ENCODE data around the gene ATP2A1.
A peak's percentile ranks its signal among the peaks of the same experiment; 100 is the strongest.
"Not testable (repeated sequence)": the region's sequence is repeated elsewhere in the genome, so short reads cannot be mapped to it uniquely, and the experiment has no call there.

Gene ATP2A1

DNA sequence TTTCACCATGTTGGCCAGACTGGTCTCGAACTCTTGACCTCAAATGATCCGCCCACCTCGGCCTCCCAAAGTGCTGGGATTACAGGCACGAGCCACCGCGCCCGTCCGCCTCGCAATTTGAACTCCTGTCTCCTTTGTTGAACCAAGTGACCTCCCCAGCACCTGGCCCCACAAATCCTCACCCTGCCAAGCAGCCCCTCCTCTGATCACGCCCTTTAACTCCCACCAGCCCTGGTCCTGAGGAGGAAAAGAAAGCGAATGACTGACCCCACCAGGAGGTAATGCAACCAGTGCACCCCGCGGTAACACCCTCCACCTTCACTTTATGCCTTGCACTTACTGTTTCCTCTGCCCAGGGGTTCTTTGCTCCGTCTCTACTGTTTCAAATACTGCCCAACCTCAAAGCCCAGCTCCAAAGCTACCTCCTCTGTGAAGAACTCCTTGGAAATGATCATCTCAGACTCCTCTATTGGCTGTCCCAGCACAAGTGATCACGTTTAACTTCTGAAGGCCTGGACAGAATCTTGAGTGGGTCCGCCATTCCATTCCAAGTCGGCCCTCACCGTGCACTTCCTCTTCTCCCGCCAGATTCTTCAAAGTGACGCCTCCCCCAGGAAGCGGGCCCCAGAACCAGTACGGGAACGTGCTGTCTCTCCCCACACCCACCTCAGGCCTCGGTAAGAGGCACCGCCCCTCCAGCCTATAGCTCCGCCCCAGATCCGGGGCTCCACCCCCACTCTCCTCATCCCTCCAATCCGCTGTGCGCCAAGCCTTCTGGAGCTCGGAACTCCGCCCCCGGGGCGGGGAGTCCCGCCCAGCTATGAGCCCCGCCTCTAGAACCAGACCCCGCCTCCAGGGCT lies 57.9 kb downstream of the ATP2A1 start:
- DNase-seq (ENCODE audit: low spot score) = peak; percentile 80

DNA sequence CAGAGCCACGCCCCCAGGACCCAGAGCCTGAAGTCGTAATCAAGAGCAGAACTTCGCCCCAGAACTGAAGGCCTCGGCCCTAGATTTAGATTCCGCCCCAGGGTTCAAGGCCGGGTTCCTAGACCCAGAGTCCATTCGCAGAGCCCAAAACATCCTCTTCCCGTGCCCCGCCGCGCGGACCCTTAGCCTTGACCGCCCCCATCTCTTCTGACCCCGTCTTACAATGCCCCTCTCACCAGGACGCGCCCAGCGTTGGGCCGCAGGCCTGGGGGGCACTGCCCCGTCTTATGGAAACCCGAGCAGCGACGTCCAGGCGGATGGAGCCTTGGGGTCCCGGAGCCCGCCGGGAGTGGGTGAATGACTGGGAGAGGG lies 58.5 kb downstream of the ATP2A1 start:
- DNase-seq (ENCODE audit: low spot score) = no peak

DNA sequence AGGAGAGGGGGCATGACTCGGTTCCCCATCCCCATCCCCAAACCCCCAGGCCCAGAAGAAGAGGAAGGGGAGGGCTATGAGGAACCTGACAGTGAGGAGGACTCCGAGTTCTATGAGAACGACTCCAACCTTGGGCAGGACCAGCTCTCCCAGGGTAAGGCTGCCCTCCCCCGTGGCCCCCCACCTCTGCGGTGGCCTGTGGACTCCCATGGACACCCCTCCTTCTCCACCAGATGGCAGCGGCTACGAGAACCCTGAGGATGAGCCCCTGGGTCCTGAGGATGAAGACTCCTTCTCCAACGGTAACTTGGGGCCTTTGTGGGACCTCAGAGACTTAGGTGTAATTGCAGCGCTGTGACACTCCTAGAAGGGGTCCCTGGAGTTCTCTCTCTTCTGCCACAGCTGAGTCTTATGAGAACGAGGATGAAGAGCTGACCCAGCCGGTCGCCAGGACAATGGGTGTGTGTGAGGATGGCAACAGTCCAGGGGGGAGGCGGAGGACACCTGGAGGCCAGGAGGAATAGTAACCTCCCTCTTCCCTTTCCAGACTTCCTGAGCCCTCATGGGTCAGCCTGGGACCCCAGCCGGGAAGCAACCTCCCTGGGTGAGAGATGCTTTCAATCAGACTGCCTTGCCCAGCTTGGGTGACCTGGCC lies 59.1 kb downstream of the ATP2A1 start:
- DNase-seq (ENCODE audit: low spot score) = no peak

DNA sequence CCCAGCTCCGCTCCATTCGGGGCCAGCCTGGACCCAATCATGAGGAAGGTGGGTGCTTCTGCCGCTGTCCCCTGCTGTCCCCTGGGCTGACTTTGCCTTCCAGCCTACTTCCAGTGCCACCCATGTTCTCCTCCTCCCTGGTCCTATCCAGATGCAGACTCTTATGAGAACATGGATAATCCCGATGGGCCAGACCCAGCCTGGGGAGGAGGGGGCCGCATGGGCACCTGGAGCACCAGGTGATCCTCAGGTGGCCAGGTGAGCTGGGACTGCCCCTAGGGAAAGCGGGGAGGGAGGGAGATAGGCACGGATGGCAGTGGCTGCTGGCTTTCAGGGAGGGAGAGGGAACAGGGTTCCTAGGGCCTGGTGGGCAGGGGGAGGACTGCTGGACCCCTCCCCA lies 60.4 kb downstream of the ATP2A1 start:
- DNase-seq (ENCODE audit: low spot score) = no peak

DNA sequence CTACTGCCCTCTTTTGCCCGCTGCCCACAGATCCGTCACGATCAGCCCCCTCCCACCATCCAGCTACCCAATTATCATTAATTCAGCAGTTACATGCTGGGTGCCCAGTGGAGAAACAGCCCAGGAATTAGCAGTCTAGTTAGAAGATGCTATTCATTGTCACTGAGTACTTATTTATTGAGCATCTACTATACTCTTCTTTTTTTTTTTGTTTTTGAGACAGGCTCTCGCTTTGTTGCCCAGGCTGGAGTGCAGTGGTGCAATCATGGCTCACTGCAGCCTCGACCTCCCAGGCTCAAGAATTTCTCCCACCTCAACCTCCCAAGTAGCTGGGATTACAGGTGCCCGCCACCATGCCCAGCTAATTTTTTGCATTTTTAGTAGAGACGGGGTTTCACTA lies 61.5 kb downstream of the ATP2A1 start:
- not testable (repeated sequence) for DNase-seq (ENCODE audit: low spot score)

DNA sequence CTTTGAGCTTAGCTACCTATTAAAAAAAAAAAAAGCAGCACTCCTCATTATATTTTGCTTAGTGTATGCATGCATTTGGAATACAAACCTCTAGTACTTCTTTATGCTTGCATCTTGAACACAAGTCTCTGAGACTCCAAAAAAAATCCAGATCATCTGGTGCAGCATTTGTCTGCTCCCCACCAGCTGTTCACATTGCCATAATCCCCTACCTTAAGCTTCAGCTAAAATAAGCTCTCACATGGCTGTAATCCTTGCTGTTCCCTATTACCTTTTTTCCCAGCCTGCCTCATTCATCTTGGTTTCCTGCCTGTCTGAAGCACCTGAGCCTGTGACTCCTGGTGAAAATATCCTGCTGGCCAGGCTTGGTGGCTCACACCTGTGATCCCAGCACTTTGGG lies 65.0 kb downstream of the ATP2A1 start:
- DNase-seq (ENCODE audit: low spot score) = no peak

DNA sequence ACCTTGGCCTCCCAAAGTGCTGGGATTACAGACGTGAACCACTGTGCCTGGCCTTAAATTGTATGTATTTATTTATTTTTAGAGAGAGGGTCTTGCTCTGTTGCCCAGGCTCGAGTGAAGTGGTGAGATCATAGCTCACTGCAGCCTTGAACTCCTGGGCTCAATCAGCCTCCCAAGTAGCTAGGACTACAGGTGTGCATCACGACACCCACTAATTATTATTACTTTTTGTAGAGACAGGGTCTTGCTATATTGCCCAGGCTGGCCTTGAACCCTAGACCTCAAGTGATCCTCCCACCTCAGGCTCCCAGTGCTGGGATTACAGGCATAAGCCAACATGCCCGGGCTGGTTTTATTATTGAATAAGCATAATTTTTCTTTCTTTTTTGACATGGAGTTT lies 68.4 kb downstream of the ATP2A1 start:
- no peak for DNase-seq (ENCODE audit: low spot score)

DNA sequence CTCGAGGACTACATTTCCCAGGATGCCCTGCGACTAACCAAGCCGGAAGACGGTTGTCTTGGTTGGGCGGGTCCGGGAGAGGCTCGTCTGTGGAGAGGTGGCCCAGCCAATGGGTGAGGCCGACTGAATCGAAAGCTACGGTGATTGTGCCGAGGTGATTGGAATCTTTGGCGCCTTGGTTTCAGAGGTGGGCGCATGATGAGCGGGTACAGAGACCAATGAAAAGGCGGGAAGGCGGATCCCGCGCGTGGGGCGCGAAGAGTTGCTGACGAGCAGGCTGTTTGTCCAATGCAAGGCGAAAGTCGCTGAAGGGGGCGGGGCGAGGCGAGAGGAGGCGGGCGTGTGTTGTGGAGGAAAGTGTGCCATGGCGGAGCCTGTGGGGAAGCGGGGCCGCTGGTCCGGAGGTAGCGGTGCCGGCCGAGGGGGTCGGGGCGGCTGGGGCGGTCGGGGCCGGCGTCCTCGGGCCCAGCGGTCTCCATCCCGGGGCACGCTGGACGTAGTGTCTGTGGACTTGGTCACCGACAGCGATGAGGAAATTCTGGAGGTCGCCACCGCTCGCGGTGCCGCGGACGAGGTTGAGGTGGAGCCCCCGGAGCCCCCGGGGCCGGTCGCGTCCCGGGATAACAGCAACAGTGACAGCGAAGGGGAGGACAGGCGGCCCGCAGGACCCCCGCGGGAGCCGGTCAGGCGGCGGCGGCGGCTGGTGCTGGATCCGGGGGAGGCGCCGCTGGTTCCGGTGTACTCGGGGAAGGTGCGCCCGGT lies 72.5 kb downstream of the ATP2A1 start, which contains the start of gene NFATC2IP:
TSS of gene NFATC2IP (plus strand) at position 290 of the 762 bp plus-strand sequence. CDS start at position 365, 75 bp downstream.
- DNase-seq (ENCODE audit: low spot score) = peak; percentile 100

DNA sequence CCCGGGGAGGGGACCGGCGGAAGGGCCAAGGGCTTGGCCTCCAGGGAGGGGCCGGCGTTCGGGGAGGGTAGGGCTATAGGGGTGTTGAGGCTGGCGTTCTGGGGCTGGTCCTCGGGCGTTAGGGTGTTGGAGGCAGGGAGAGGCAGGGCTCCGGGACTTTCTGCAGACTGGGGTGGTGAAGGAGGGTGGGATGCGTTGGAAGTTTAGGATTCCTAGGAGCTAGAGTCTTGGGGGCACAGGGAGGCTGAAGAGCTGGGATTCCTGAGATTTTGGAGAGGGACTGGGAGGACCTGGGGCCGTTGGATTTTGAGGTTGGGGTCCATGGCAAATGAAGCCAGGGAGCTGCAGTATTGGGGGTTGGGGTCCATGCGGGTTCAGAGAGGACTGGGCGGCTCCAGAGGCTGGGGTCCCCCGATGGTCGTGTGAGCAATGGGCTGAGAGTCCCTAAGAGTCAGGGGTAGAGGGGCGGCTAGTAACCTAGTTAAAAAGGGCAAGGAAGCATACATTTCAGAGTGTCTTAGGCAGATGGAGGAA lies 73.2 kb downstream of the ATP2A1 start:
- peak; percentile 10 for DNase-seq (ENCODE audit: low spot score)

Data from CD4-positive, alpha-beta T cell treated with Interleukin-15 for 4 hours (primary cell).